GM21367 (cell line): ENCODE measurements around the gene COL19A1.
"Not testable (repeated sequence)": the region's sequence is repeated elsewhere in the genome, so short reads cannot be mapped to it uniquely, and the experiment has no call there.

ENCODE experiments used
- ATAC-seq: cut with Tn5 transposase; IDR thresholded peaks from one replicate; pipeline ENCODE4 v1.9.1; 2021; ENCODE audit not compliant: unreplicated experiment

The COL19A1 gene

DNA sequence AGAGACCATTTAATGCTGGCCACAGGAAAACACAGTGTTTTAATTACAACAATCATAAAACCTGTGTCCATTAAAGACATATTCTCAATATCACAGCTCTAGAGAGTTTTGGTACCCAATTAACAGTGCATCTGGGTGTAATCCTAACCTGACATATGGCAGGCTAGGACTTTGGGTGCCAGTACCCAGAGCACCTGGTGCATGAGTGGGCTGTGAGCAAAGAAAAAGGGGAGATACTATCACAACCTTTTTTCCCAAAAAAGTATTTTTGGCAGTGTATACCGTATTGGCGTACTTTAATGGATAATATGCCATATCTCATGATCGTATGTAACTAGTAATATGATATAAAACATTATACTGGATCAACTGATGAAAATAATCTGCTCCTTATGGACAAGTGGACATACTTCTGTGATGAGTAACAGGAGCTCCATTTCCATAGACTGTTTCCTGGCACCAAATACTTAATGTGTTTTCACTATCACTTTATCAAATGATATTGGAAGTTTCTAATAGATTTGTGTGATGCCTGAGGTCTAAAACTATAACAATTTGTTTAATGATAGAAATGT, 91.7 kb downstream of the COL19A1 start:
- ATAC-seq: no peak

- no peak for ATAC-seq
Measured at GRCh38 chr6:69958978-69959377, 92.6 kb downstream of the COL19A1 start.

- ATAC-seq: not testable (repeated sequence)
Measured at GRCh38 chr6:69965974-69966373, 99.6 kb downstream of the COL19A1 start.

DNA sequence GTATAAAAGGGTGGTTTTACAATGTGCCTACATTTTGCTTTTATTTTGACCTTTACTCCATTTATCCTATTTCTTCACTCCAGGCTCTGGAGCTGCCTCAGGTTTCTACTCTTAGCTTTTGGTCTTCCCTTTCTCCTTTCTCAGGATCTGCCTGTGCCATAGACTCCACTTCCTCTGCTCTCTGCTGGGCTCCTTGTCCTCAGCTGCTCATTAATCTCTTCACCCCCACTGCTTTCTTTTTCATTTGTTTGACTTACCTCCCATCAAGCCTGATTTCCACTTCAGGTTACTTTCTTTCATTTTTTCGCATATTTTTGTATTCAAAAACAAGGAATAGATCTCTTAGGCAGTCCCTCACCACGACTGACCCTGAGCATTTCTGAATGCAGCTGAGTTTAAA, 106.8 kb downstream of the COL19A1 start:
- no peak for ATAC-seq

DNA sequence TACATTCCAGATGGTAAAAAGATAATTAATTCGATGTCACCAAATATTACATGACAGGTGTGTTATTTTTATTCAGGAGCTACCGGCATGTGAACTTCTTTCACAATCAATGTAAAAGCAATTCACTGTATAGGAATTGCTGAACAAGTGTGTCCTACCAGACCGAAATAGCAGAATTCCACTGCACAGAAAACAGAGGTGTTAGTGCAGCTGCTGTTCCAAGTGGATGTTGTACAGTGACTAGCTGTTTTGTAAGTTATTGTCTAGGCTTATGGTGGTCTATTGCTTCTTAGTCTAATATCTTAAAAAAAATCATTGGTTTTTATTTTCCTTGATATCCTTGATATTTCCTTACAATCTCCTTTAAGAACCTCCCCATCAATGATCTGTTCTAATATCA, 107.4 kb downstream of the COL19A1 start:
- no peak for ATAC-seq

- ATAC-seq: no peak
Measured at GRCh38 chr6:69974193-69974592, 107.8 kb downstream of the COL19A1 start.

DNA sequence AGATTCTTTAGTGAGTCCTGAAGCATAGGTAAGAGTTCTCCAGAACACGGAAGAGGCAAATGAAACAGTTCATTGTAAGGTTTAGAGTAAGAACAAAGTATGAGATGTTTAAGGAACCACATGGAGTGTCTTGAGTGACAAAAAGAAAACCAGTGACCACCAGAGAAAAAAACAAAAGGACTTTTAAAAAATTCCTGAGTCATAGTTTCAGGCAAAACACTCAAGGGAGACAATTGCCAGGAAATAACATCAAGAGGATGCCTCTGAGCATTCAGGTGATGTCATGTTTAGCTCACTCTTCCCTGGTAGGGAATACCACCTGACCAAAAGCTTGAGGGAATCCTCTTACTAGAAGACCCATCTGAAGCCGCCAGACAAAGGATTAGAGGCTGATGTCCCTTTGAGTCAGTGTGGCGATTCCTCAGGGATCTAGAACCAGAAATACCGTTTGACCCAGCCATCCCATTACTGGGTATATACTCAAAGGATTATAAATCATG, 110.3 kb downstream of the COL19A1 start:
- no peak for ATAC-seq

DNA sequence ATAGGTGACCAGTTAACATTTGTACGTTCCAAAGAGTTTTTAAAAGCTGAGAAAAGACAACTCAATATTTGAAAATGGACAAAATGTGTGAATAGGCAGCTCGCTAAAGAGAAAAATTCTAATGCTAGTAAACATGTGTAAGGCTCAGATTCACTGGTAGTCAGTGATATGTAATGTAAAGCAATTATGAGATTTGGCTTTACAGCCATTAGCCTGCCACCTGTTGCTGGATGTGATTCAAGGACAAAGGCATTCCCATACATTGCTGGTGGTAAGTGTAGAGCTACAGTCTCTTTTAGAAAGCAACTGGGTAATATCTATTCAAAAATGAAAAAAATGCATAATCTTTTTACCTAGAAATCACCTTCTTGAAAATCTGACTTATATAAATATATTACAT, 114.3 kb downstream of the COL19A1 start:
- no peak for ATAC-seq

GRCh38 chr6:69984506-69984905, 118.2 kb downstream of the COL19A1 start:
- no peak for ATAC-seq

DNA sequence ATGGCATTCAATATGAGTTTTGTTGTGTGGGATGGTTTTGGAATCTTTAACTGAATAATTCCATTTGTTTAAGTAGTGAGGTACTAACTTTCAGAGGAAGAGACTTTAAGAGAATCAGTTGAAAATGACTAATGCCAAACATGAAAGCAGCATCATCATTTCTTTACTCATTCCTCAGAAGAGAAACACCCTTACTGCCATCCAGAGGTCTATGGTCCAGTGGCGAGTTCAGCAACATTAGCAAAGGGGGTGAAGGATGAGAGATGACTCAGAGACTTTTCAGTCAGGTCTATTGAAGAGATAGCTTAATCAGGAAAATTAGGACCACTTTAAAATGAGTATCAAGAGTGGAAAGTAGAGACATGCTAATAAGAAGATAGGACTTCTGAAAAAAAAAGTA, 118.8 kb downstream of the COL19A1 start:
- peak; percentile 56 for ATAC-seq

- no peak for ATAC-seq
Measured at GRCh38 chr6:69987550-69987949, 121.2 kb downstream of the COL19A1 start.

DNA sequence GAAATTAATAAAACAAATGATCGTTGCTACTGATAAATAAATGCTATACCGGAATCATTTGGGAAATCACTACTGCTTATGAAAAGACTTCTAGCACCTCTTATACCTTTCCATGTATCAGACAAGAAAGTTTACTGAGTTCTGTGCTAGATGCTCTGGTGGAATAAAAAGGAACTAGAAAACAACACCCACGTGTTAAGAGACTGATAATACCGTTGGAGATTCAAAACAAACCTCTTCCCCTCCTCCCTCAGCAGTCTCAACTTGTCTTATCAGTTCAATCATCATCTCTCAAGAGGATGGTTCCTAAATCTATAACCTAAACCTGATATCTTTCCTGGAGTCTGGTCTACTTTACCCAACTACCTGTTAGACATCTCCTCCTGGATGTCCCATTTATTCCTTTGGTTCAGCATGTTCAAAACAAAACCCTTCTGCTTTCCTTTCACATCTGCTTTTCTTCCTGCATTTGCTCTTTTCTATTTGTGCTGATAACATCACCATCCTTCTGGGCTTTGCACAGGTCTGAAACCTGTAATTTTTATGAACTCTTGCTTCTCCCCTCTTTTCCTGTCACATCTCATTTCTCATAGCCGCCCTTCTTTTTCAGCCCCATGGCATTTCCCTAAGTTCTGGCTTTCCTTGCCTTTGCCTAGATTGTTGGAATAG, 122.2 kb downstream of the COL19A1 start:
- ATAC-seq: no peak

GRCh38 chr6:69994251-69994650, 127.9 kb downstream of the COL19A1 start:
- no peak for ATAC-seq

DNA sequence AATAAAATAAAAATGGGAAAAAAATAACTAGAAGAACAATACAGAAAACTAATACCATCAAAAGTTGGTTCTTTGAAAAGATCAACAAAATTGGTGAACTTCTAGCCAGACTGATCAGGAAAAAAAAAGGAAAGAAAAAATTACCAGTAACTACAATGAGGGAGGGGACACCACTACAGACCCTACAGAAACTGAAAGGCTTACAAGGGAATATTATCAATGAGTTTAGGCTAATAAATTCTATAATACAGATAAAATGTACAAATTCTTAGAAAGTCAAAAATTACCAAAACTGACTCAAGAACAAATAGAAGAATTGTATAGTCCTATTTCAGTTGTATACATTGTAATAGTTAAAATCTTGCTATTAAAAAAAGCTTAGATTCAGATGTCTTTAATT, 141.8 kb downstream of the COL19A1 start:
- ATAC-seq: no peak

DNA sequence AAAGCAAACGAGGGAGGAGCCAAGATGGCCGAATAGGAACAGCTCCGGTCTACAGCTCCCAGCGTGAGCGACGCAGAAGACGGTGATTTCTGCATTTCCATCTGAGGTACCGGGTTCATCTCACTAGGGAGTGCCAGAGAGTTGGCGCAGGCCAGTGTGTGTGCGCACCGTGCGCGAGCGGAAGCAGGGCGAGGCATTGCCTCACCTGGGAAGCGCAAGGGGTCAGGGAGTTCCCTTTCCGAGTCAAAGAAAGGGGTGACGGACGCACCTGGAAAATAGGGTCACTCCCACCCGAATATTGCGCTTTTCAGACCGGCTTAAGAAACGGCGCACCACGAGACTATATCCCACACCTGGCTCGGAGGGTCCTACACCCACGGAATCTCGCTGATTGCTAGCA, 144.0 kb downstream of the COL19A1 start:
- ATAC-seq: not testable (repeated sequence)

- not testable (repeated sequence) for ATAC-seq
Measured at GRCh38 chr6:70023201-70023600, 156.8 kb downstream of the COL19A1 start.

DNA sequence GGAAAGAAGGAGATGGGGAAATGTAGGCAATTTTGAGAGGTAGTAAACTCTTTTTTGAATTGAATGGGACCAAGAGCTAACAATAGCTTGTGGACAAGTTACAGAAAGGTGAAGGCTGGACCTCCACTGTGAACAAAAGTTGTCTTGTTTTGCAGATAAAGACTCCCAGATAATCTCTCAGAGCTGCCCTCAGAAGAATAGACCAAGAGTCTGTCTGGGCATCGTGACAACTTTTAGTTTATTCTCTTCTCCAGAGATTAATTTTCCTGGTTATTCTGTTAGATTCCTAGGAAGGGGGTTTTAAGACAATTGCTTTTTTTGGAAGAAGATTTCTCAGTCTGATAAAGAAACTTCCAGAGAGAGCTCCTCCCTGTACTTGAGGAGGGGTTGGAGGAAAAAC, 161.9 kb downstream of the COL19A1 start:
- no peak for ATAC-seq

DNA sequence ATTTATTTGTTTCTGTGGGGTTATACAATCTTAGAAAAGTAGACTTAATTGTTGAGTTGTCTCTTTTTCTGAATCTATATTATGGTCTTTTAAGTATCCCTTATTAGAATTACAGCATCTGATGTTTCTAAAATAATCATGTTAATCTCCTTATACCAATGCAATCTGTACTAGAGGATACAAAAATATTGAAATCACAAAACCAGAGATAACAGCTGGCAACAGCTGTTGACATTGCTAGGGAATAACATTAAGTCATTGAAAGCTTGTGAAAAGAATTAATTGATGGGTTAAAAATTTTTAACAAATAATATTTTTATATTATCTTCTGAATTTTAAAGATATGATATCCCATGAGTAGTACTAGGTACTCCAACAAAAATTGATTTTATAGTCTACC, 162.6 kb downstream of the COL19A1 start:
- no peak for ATAC-seq

DNA sequence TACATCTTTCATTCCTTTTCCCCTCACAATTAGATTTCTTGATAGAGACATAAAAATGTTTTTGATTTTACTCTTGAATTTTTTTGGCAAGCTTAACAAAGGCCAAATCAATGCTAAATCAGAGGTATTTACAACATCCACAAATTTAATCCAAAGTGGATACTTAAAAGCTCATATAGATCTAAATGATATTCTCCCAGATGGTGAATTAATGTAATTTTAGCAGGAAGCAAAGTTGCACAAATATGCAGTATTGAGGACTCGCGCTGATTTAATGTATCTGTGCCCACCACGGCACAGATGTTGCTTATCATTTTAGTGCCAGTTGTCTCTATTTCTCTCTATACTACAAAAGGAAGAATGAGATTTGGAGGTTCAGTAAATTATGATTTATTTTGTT, 167.4 kb downstream of the COL19A1 start:
- ATAC-seq: no peak

DNA sequence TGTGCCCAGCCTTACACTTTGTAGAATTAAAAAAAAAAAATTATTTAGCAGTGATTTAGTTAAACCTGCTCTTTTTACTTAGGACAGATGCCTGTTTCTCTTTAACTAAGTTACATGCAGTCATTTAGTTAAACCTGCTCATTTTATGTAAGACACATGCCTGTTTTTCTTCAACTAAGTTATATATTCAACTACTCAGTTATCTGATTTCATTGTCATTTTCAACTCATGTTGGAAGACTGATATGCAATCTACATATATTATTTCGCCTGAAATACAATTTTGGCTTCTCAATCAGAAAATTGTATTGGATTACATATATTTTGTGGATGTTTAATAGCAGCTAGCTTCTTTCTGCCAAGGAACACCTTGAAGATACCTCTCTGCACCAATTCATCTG, 171.1 kb downstream of the COL19A1 start:
- ATAC-seq: no peak

DNA sequence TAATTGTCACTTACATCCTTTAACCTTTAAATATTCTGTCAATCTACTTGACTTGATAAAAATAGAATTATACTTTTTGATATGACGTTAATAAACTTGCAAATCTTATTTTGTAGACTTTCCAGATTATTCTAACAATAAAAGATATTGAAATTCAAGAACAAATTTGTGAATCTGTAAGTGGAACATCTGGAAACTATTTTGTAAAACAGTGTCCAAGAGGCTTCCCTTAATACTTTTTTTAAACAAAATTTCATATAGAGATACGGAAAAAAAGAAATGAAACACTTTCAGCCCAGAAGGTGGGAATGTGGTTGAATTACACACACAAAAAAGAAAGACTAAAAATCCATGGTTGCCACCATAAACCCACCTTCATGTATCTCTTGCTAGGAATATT, 174.4 kb downstream of the COL19A1 start:
- no peak for ATAC-seq

GRCh38 chr6:70041411-70041810, 175.1 kb downstream of the COL19A1 start:
- ATAC-seq: no peak

GRCh38 chr6:70045413-70045812, 179.1 kb downstream of the COL19A1 start:
- no peak for ATAC-seq
